Heart left ventricle (tissue), 13 donors: ENCODE data around the gene LMTK3.

ENCODE experiments used
- POLR2A ChIP-seq, 2 donors: fragments of 450-650 bp; IDR thresholded peaks; one replicate each; pipeline ENCODE4 v1.6.1; 2017; ENCODE audit warnings: antibody characterized with exemption in 2 of 2, mild to moderate bottlenecking in 2 of 2, moderate library complexity in 2 of 2
- TF ChIP-seq, protein P1 (sequence below), 12 donors: fragments of 200-600 bp; sonication (generic) in 4 of 12; IDR thresholded peaks; one replicate each; pipeline versions ENCODE4 v1.5.0 to v1.8.0; 2018 to 2022; ENCODE audit warnings: antibody characterized with exemption in 12 of 12, mild to moderate bottlenecking in 5 of 12
- donor health status: ischemic (EF 13 %, LVEDD 7.1; RV severe dilation, severe dysfunction).
- donor health status: DM: no; HTN: yes; CAD: no.
- donor health status: DM: no; HTN: no; CAD: no.
- donor health status: ischemic (EF 25% LVEDD 6.9; RV normal size, moderate dysfunction).
- donor health status: ischemic (EF 25% LVEDD 5.7; RV mildly dilated, moderate dysfunction).
- donor health status: ischemic (EF 35%, LVEDD 5.7; RV mildly dilated, moderate dysfunction).
- donor health status: nonischemic (EF 11% LVEDD 7.7; RV severe dilation, severe dysfunction).
- donor health status: DM: yes; HTN: yes; CAD: no.
- donor health status: PGD.
- donor health status: ischemic (EF 29% LVEDD 5.4; RV normal size, mild dysfunction).
- donor health status: nonischemic (EF 23%, LVEDD 6.1; RV moderate dilation, normal function).

DNA sequence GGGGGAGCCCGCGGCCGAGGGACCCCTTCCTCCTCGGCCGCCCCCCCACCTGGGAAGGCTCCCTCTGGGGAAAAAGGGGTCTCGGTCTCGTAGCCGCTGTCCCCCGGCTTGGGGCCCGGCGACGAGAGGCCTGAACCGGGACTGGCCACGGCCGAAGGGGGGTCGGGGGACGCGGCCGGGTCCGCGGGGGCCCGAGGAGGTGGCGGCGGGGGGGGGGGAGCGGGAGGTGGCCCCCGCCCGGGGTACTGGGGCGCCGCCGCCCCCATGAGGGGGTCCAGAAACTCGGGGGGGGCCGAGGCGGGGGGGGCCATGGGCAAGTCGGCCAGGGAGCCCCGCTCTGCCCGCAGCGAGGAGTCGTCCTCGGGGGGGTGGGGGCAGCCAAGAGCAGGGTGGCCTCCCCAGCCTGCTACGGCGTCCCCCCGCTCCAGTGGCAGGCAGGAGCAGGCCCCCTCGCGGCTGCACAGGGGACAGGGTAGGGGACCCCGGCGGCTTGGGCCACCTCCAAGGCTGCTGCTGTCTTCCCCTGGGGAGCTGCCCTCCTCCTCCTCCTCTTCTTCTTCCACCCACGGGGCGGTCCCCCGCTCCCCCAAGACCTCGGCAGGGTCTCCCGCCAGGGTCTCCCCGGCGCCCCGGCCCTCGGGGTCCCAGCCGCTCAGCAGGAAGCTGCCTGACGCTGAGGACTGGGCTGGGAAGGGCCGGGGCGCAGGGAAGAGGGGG lies 12.9 kb downstream of the LMTK3 start:
- TF ChIP-seq, protein P1, sequence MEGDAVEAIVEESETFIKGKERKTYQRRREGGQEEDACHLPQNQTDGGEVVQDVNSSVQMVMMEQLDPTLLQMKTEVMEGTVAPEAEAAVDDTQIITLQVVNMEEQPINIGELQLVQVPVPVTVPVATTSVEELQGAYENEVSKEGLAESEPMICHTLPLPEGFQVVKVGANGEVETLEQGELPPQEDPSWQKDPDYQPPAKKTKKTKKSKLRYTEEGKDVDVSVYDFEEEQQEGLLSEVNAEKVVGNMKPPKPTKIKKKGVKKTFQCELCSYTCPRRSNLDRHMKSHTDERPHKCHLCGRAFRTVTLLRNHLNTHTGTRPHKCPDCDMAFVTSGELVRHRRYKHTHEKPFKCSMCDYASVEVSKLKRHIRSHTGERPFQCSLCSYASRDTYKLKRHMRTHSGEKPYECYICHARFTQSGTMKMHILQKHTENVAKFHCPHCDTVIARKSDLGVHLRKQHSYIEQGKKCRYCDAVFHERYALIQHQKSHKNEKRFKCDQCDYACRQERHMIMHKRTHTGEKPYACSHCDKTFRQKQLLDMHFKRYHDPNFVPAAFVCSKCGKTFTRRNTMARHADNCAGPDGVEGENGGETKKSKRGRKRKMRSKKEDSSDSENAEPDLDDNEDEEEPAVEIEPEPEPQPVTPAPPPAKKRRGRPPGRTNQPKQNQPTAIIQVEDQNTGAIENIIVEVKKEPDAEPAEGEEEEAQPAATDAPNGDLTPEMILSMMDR (IDR thresholded peaks at IDR 0.05): no peak
- no peak for TF ChIP-seq POLR2A (IDR thresholded peaks at IDR 0.05)
